ENCODE measurements around the gene TJP3. TPM values are rescaled to one million over a fixed set of nuclear protein-coding genes. Genes with fewer than 3 reads are reported as not detected.

The TJP3 gene
- total RNA-seq, 2 donors from 2014 or later = 1.1 TPM; not detected in 1

DNA sequence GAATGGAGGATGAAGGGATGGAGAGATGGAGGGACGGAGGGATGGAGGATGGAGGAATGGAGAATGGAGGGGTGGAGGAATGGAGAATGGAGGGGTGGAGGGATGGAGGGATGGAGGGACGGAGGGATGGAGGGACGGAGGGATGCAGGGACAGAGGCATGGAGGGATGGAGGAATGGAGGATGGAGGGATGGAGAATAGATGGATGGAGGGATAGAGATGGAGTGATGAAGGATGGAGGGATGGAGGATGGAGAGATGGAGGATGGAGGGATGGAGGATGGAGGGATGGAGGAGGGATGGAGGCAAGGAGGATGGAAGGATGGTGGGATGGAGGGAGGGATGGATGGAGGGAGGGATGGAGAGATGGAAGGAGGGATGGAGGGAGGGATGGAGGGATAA, 30.0 kb upstream of the TJP3 start:
- TF ChIP-seq, protein P1, sequence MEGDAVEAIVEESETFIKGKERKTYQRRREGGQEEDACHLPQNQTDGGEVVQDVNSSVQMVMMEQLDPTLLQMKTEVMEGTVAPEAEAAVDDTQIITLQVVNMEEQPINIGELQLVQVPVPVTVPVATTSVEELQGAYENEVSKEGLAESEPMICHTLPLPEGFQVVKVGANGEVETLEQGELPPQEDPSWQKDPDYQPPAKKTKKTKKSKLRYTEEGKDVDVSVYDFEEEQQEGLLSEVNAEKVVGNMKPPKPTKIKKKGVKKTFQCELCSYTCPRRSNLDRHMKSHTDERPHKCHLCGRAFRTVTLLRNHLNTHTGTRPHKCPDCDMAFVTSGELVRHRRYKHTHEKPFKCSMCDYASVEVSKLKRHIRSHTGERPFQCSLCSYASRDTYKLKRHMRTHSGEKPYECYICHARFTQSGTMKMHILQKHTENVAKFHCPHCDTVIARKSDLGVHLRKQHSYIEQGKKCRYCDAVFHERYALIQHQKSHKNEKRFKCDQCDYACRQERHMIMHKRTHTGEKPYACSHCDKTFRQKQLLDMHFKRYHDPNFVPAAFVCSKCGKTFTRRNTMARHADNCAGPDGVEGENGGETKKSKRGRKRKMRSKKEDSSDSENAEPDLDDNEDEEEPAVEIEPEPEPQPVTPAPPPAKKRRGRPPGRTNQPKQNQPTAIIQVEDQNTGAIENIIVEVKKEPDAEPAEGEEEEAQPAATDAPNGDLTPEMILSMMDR (IDR thresholded peaks at IDR 0.05) = no peak
- Histone ChIP-seq H3K27ac (no peak overlapping the region), H3K9me3 (no peaks in the 10 kb centered on the region), H3K36me3 (peaks cover 5% of the 10 kb centered on the region), H3K27me3 (no peaks in the 10 kb centered on the region), H3K4me3 (no peak overlapping the region), H3K4me1 (peaks cover 0 to 17% of the 10 kb centered on the region in 2 donors)
- no peak for DNase-seq (ENCODE audit: low spot score)

DNA sequence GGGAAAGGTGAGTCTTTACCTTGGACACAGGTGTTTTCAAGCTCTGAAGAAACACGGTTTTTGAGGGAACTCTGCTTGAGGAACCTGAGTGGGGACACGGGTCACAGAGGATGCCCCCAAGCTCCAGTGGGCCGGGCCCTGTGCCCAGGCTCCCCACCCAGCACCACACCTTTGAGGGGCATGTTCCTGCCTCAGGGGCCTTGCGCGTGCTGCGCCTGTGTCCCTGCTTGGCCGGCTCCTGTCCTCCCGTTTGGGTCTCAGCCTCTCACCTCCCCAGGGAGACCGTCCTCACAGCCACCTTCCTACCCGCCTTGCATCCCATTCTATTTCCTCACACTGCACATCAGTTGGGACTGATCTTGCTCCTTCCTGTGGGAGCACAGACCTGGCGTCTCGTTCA, 29.0 kb upstream of the TJP3 start:
- DNase-seq (ENCODE audit: low spot score) = no peak
- Histone ChIP-seq H3K27ac (no peak overlapping the region), H3K36me3 (peaks cover 7% of the 10 kb centered on the region), H3K4me1 (peaks cover 0 to 16% of the 10 kb centered on the region in 2 donors), H3K27me3 (no peaks in the 10 kb centered on the region), H3K4me3 (no peak overlapping the region), H3K9me3 (peaks cover 0 to under 1% of the 10 kb centered on the region in 2 donors)
- TF ChIP-seq, protein P1 (IDR thresholded peaks at IDR 0.05) = no peak

DNA sequence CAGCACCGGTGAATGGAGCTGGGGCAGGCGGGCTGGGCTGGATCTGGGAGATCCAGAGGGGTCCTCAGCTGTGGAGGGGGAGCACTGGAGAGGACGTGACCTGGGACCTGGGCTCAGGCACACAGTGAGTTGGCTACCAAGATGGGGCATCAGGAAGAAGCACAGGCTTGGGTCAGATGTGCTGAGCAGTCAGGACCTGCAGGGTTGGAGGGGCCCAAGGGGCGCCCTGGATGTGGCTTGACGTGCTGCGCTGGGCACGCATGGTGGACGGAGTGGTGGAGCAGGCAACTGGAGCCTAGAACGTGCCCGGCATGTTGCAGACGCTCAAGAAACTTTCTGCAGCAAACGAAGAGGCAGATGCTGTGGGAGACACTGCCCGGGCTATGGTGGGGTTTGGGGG, 28.6 kb upstream of the TJP3 start:
- H3K9me3 ChIP-seq = peaks cover 0 to 4% of the 10 kb centered on the region in 2 donors
- H3K4me3 ChIP-seq = no peak overlapping the region
- no peak overlapping the region for H3K27ac ChIP-seq
- H3K36me3 ChIP-seq = peaks cover 11% of the 10 kb centered on the region
- peaks cover 0 to 16% of the 10 kb centered on the region in 2 donors for H3K4me1 ChIP-seq
- TF ChIP-seq, protein P1 (IDR thresholded peaks at IDR 0.05) = no peak
- DNase-seq (ENCODE audit: low spot score) = no peak
- H3K27me3 ChIP-seq = no peaks in the 10 kb centered on the region

DNA sequence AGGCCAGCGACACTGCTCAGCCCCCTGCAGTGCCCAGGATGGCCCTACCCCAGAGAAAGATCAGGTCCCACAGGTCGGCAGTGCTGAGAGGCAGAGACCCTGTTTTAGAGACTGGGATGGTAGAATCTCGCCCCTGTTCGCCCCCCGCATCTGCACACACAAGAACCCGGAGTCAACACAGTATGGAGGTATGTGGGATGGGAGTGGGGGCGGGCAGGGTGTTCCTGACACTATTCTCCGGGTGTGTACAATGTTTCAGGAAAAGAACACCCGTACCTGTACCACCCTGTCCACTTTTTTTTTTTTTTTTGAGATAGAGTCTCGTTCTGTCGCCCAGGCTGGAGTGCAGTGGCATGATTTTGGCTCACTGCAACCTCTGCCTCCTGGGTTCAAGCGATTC, 27.2 kb upstream of the TJP3 start:
- H3K27me3 ChIP-seq = no peaks in the 10 kb centered on the region
- peaks cover 0 to 6% of the 10 kb centered on the region in 2 donors for H3K9me3 ChIP-seq
- no peak overlapping the region for H3K27ac ChIP-seq
- TF ChIP-seq, protein P1 (IDR thresholded peaks at IDR 0.05) = no peak
- peaks cover 0 to 16% of the 10 kb centered on the region in 2 donors for H3K4me1 ChIP-seq
- no peak overlapping the region for H3K4me3 ChIP-seq
- H3K36me3 ChIP-seq = peaks cover 12% of the 10 kb centered on the region
- no peak for DNase-seq (ENCODE audit: low spot score)

DNA sequence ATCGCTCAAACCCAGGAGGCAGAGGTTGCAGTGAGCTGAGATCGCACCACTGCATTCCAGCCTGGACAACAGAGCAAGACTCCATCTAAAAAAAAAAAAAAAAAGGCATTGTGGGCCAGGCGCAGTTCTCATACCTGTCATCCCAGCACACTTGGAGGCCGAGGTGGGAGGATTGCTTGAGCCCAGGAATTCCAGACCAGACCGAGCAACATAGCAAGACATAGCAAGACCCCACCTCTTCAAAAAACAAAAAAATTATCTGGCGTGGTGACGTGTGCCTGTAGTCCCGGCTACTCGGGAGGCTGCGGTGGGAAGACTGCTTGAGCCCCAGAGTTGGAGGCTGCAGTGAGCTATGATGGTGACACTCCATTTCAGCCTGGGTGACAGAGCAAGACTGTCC, 25.9 kb upstream of the TJP3 start:
- Histone ChIP-seq H3K4me3 (no peak overlapping the region), H3K27ac (peak overlapping the region in 1 of 2 donors; percentile 79), H3K27me3 (no peaks in the 10 kb centered on the region), H3K9me3 (peaks cover 0 to 6% of the 10 kb centered on the region in 2 donors), H3K36me3 (peaks cover 12% of the 10 kb centered on the region), H3K4me1 (peaks cover 0 to 20% of the 10 kb centered on the region in 2 donors)
- no peak for DNase-seq (ENCODE audit: low spot score)
- TF ChIP-seq, protein P1 (IDR thresholded peaks at IDR 0.05) = no peak

DNA sequence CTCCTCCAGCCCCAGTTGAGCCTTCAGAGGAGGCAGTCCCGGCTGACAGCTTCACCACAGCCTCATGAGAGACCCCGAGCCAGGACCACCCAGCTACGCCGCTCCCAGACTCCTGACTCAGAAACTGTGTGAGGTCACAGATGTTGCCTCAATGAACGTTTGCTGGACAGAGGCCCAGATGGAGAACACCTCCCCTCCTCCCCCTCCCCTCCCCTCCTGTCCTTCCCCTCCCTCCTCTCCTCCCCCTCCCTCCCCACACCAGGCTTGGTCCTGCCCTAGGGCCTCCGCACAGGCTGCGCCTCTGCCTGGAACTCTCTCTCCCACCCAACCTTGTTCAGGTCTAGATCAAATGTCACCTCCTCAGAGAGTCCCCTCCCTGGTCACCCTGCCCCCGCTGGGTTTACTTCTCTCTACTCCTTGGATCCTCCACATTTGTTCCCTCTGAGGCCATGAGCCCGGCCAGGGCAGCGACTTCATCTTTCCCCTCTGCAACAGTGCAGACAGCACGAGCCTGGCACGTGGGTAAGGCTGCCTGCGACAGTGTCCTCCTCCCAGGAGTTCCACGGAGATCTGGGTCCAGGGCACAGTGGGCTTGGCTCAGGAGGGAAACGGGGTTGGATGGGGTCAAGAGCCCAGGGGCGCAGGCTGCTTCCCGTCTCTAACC, 25.3 kb upstream of the TJP3 start:
- peaks cover 0 to 26% of the 10 kb centered on the region in 2 donors for H3K4me1 ChIP-seq
- DNase-seq (ENCODE audit: low spot score) = no peak
- no peaks in the 10 kb centered on the region for H3K27me3 ChIP-seq
- peaks cover 0 to 6% of the 10 kb centered on the region in 2 donors for H3K9me3 ChIP-seq
- H3K27ac ChIP-seq = peak overlapping the region; percentile 32 to 79
- peaks cover 12% of the 10 kb centered on the region for H3K36me3 ChIP-seq
- H3K4me3 ChIP-seq = no peak overlapping the region
- TF ChIP-seq, protein P1 (IDR thresholded peaks at IDR 0.05) = no peak

All from right atrium auricular region (tissue), 2 donors.